Stimulated activated CD8-positive, alpha-beta memory T cell treated with anti-CD3 and anti-CD28 coated beads, Interleukin-7, amount 100 ng/mL, for 4 hours (primary cell): ENCODE results near the gene TUBGCP6.
"Not testable (repeated sequence)": the region's sequence is repeated elsewhere in the genome, so short reads cannot be mapped to it uniquely, and the experiment has no call there.

Experiments
- DNase-seq, 2 donors: peaks; one replicate each; pipeline ENCODE4 v3.0.0-alpha.2; 2020; ENCODE audit warnings: low read depth in 2 of 2

Gene TUBGCP6

DNA sequence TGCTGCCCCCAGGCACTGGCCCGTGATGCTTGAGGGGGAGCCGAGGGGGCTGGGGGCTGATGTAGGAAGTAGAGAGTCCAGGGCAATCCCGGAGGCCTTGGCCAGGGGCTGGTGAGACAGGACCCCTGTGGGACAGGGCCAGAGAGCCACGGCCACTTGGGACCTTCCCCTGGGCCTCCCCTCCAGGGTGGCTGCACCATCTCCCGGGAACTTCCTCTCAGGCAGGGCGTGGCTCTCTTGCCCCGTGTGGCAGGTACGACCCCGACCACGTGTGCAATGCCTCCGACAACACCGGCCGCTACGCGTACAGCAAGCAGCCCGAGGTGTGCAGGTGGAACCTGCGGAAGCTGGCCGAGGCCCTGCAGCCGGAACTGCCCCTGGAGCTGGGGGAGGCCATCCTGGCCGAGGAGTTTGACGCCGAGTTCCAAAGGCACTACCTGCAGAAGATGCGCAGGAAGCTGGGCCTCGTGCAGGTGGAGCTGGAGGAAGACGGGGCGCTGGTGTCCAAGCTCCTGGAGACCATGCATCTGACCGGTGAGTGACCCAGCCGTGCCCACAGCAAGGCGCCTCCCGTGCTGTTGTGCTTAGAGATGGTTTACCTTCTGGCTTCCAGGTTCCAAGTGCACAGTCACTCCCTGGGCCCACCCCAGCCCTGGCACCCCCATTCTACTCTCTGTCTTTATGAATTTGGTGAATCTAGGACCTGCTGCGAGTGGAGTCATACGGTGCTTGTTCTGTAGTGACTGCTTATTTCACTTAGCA is 34.3 kb downstream of the TUBGCP6 start:
- no peak for DNase-seq

DNA sequence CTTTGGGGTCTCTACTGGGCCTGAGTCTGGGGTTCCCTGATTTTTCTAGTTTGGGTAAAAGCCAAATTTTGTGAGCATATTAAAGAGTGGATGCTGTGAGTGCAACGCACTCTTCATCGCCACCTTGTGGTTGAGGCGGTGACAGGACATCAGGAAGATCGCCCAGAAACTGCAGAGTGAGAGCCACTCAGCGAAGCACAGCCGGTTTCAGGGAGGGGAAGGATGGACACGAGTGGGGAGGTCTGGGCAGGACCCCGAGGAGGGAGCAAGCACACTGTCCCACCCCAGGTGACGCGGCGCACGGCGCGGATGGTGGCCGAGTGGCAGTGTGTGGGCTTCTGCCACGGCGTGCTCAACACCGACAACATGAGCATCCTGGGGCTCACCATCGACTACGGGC is 34.9 kb downstream of the TUBGCP6 start:
- DNase-seq, result peak; percentile 31 to 40

DNA sequence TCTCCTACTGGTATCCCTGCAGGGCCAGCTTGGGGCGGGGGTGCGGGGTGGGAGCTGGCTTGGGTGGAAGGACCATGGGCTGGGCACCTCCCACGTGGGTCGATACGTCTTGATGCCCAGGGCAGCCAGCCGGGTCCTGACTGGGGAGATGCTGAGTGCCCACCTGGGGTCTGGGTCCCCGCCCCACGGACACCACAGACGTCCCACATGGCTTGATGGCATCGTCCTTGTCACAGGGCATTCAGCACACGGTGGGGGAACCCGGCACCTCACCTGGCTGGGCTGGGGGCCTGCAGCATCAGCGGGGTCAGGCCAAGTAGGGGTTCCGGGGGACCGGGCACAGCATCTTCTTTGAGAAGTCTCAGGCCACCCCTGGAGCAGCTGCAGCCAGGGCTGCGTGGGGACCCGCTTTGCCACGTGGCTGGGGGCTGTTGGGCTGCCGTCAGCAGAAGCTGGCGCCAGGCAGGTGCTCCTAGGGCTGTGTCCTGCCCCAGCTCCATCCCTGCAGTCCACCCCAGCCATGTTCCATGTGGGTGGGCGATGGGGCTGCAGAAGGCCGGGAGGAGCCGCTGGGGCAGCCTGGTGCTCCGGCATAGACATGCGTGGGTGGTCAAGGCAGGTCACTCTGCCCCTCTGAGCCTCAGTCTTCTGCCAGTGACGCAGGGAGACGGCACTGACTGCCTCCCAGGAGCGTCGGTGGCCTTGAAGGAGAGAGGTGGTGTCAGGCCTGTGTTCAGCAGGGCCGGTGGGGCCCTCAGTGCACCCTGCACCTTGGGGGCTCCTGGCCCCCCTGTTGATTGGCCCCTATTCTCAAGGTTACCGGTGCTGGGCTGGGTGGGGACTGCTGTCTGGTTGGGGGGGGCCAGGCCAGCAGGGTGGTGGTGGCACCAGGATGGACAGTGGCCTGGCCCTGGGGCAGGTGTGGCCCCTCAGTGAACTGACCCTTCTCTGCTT is 35.6 kb downstream of the TUBGCP6 start:
- no peak for DNase-seq

DNA sequence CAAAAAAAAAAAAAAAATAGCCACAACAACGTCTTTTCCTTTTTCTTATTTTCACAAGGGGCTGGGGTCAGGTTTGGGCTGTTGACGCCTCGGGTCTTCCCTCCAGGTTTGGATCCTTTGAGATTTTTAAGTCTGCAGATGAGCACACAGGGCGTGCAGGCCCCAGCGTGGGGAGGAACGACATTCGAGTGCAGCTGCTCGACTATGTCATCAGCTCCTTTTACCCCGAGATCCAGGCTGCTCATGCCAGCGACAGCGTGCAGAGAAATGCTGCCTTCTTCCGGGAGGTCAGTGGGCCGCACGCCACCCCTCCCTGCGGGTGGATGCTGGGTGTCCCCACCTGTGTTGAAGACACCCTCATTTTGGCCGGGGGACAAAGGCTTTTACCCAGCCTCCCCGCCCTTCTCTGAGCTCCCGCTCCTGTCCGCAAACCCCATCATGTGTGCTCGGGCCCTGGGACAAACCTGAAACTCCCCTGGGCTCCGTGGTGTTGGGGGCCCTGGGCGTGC is 36.3 kb downstream of the TUBGCP6 start:
- no peak for DNase-seq

DNA sequence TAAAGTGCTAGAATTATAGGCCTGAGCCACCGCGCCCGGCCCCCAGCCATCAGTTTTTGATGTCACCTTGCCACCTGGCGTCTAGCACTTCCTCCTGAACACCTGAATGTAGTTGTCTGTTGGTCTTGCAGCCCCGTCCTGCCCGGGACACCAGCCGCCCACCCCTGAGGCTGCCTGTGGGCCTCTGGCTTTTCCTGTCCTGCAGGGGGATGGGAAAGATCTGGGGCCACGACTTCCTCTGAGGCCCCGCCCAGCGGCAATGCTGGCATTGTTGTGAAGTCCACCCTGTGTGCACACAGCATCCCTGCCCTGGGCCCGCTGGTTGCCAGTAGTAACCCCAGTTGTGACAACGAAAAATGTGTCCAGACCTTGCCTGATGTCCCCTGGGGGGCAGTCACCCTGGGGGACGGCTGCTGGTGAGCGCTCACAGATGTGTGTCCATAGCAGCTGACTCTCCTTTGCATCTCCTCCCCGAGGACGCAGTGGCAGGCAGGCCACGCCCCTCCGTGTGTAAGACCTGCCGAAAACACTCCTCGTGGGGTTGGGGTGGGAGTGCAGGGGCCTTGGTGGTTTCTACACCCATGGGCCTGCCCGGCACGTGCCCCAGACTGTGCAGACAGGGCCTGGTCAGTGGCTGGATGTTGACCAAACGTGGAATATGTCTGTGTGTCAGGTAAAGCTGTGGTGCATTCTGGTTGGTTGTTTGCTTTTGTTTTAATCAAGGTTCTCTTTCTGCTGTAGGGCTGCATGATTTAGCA is 37.3 kb downstream of the TUBGCP6 start:
- no peak for DNase-seq

DNA sequence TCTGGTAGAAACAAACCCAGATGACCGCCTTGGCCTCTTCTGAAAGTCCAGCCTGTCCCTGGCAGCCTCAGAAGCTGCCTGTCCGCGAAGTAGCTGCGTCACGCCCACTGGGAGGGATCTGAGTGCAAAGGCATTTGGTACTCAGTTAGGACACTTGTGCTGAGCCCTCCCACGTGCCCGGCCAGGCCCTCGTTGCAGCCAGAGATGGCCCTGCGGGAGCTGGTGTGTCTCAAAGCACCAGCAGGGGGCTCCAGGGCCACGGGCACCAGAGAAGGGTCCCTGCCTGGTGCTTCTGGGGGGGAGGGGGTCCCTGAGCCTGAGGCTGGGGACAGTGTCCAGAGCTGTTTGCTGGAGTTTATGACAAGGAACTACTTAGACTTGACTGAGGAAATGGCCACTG is 38.2 kb downstream of the TUBGCP6 start:
- DNase-seq, result no peak

DNA sequence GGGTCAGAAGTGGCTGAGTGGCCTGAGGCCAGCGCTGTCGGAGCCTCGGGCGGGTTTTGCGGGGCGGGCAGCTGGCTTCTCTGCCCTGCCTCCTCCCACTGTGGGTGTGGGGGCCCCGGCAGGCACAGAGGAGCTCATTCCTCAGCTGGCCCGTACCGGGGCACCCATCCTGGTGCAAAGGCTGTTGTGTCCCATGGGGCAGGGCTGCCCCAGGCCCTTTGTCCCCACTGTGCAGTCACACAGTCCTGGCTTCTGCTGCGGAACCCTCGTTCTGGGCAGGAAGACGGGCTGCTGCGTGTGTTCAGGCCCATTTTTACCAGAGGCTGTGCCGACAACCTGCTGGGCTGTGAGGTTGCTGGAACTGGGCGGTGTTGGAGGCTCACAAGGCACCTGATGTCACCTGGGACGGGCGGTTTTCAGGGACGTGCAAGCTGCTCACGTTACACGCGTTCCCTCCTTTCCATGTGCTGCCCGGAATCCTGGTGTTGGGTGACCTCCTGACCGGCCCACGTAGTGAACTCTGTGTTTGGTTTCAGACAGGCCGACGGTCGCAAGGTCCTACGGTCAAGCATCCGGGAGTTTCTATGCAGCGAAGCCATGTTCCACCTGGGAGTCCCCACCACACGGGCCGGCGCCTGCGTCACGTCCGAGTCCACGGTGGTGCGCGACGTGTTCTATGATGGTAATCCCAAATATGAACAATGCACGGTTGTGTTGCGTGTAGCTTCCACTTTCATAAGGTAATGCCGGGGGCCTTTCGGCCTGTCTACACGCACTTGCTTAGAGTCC is 38.8 kb downstream of the TUBGCP6 start:
- no peak for DNase-seq

DNA sequence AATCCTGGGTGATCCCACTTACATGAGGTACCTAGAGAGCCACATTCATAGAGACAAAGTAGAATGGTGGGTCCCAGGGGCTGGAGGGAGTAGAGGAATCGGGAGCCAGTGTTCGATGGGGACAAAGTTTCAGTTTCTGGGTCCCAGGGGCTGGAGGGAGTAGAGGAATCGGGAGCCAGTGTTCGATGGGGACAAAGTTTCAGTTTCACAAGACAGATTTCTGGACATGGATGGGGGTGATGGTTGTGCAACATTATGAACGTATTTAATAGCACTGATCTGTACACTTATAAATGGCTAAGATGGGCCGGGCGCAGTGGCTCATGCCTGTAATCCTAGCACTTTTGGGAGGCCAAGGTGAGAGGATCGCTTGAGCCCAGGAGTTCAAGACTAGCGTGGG is 39.8 kb downstream of the TUBGCP6 start:
- DNase-seq, result not testable (repeated sequence)

DNA sequence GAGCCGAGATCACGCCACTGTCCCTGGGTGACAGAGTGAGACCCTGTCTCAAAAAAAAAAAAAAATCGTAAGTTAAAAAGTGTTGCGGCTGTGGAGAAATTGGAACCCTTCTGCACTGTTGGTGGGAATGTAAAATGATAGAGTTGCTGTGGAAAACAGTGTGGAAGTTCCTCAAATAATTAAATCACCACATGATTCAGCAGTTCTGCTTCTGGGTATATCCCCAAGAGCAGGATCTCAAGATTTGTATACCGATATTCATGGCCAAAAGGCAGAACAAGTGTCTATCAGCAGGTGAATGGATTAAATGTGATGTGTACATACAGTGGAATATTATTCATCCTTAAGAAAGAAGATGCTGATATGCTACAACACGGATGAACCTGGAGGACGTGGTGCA is 40.3 kb downstream of the TUBGCP6 start:
- DNase-seq, result no peak

DNA sequence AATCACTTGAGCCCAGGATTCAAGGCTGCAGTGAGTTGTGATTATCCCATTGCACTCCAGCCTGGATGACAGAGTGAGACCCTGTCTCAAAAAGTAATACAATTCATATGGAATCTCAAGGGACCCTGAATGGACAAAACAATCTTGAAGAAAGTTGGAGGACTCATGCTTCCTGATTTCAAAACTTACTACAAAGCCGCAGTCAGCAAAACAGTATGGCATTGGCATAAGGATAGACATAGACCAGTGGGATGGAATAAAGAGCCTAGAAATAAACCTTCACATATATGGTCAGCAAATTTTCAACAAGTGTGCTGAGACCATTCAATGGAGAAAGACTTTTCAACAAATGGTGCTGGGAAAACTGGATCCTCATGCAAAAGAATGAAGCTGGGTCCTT is 41.5 kb downstream of the TUBGCP6 start:
- no peak for DNase-seq

DNA sequence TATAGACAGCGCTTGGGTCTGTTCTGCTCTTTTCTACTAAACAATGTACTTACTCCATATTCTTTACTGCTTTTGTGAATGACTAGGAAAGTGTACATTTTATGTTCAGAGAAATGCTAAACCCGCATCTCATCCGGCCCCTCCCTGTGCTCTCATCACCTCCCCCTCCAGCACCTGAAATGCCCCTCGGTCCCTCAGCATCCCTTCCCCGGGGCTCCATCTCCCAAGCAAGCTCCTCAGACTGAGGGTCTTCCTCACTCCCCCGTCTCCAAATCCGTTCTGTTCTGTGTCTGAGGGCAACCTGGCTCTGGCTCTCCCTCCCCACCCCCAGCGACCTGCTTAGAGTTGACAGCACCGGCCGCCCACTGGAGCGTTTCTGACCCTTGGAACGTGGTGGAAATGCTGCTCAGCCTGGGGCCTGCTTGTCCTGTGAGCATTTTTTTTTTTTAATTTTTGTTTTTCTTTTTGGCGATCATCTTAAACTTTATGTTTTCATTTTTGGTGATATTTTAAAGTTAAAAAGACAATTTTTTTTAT is 42.6 kb downstream of the TUBGCP6 start:
- DNase-seq, result no peak

DNA sequence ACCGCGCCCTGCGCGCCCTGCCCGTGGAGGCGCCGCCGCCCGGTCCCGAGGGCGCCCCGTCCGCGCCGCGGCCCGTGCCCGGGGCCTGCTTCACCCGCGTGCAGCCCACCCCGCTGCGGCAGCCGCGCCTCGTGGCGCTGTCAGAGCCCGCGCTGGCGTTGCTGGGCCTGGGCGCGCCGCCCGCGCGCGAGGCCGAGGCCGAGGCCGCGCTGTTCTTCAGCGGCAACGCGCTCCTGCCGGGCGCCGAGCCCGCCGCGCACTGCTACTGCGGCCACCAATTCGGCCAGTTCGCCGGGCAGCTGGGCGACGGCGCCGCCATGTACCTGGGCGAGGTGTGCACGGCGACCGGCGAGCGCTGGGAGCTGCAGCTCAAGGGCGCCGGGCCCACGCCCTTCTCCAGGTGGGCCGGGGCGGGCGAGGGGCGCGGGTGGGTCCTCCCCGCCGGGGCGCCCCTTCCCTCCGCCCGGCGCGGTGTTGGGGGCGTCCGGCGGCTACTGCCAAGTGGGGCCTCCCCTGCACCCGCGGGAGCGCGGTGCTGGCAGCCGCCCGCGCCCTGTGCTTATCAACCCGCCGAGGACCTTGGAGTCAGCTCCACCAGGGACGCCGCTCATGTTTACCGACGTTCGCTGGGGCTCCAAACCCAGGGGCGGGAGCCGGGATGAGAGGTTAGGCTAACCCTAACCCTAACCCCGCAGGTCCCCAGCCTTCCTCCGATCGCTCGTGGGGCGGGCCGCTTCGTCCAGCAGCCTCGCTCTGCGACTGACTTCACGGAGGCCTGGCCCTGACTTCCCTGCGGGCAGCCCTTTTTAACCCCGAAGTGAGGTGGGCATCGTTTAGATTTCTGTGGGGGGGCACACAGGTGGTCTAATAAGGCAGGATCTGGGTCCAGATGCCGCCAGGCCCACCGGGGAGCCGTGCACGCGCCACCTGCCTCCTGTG is 43.4 kb downstream of the TUBGCP6 start:
- DNase-seq, result no peak

DNA sequence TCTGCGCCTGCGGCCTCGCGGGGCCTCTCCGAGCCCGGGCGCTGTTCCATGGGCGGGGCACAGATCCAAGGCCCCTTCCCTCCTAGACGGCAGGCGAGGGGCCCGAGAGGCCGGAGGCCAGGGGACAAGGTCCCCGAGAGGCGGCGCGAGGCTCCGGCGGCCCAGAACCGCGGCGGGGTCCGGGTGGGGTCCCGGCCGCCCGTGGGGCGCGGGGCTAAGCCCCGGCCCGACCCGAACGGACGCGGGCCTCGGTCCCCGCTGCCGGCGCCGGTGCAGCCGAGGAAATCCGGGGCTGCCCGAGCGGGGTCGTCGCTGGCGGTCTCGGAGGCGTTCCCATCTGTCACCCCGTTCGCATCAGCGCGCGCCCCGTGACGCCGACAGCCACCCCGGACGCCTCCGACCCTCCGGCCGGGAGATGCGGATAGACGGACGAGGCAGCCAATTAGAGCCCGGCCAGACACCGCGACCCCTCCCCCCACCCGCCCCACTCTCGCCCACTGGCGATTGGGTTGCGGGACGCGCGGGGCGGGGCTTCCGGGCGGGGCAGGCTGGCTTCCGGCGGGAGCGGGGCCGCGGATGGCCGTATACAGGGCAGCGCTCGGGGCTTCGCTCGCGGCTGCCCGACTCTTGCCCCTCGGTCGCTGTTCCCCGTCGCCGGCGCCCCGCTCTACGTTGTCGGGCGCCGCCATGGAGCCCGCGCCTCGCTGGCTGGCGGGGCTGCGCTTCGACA is 44.2 kb downstream of the TUBGCP6 start, which contains the start of gene SELENOO:
Gene SELENOO, plus strand, starts transcription at position 551 of the 730 bp plus-strand sequence. Its CDS starts 26 bp downstream, at position 577.
- peak; percentile 76 to 88 for DNase-seq

DNA sequence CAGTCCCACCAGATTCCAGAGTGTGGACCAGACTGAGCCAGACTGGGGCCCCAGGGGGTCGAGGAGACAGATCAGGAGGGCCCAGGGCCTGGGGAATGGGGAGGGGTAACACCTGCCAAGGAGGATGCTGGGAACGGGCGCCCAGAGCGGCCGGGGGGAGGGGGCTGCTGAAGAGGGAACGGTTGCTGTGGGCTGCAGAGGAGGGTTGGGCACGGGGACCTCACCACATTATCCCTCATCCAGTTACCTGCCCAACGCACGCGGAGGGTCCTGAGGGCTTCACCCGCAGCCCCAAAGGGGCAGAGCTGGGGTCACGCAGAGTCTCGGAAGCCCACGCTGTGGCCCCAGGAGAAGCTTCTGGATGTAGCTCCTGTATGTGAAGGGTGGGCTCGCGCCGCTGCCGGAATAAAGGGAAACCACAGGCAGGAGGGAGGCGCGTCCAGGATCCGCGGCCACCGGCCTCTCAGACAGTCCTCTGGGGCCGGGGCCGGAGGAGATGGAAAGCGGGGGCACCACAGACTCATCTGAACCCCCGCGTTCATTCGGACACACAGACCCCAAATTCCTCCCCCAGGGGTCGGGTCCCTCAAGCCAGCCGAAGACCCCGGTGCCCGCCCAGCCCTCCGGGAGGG is 44.9 kb downstream of the TUBGCP6 start:
- DNase-seq, result no peak

DNA sequence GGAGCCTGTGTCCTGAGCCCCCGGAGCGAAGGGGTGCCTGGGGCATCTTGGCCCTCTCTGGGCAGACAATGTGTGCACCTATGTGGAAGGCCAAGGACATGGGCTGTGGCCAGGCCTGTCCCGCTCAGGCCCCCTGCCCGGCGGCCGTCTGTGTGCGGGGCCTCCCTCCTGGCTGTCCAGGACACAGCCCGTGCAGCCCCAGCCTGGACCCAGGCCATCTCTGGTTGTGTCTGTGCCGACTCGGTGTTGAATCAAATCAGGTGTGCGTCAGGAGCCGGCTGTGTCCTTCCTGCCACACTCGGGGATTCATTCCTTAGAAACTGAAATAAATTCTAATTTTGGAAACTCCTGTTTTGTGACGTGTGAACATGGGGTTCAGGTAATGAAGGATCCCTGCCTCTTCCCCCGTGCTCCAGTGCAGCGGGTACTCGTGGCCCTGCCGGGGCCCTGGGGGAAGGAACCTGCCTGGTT is 45.5 kb downstream of the TUBGCP6 start:
- no peak for DNase-seq

DNA sequence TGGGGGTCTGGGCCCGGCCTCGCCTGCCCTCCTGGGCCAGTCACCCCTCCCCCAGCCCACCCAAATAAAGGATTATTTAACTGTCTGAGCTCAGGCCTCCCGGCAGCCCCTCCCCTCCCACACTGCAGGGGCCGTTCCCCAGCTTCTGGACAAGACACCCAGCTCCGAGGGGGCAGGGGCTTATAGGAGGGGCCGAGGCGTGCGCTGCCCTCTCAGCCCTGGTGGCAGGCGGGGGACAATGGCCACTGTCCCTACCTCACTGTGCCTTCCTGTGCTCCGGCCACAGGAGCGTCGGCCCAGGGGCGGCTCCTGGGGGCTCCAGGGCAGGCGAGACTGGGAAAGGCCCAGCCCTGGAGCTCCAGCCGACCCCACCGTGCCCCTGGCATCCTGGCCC is 46.2 kb downstream of the TUBGCP6 start:
- DNase-seq, result no peak

DNA sequence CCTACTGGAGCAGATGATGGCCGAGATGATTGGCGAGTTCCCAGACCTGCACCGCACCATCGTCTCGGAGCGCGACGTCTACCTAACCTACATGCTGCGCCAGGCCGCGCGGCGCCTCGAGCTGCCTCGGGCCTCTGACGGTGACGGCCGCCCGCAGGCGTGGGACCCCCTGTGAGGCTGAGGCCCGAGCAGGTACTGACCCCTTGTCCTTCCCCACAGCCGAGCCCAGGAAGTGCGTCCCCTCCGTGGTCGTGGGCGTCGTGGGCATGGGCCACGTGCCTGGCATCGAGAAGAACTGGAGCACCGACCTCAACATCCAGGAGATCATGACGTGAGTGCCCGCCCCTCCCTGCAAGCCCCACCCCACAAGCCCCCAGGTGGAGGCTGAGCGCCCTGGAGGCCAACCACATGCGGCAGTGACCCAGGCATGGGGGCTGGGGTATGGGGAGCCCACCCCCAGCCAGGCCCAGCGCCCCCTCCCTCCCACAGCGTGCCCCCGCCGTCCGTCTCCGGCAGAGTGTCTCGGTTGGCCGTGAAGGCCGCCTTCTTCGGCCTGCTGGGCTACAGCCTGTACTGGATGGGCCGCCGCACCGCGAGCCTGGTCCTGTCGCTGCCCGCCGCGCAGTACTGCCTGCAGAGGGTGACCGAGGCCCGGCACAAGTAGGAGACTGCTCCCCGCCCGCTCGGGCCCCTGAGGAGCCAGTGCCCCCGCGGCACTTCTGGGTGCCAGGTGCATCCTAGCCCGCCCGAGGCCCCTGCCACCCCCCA is 46.8 kb downstream of the TUBGCP6 start:
- no peak for DNase-seq
